ENCODE data around the gene C11orf24. TPM values are rescaled to one million over a fixed set of nuclear protein-coding genes. Genes with fewer than 3 reads are reported as not detected.

The C11orf24 gene
- total RNA-seq, 1 experiment from 2014 or later: 37.8 TPM

GRCh38 chr11:68266121-68266891, 5.5 kb downstream of the C11orf24 start:
- no peak overlapping the region for H3K4me2 ChIP-seq (ENCODE audit: low read length)
- ATAC-seq (no peak), DNase-seq (ENCODE audit: low read depth, low spot score) (no peak)
- H3K27ac ChIP-seq (ENCODE audit: low read depth, low read length): no peak overlapping the region
- TF ChIP-seq ZNF274 (IDR thresholded peaks at IDR 0.05; ENCODE audit: low read depth, low read length) (no peak), JUND (IDR thresholded peaks at IDR 0.05) (no peak), POLR2A (IDR thresholded peaks at IDR 0.05; ENCODE audit: borderline replicate concordance, extremely low read depth, insufficient read depth, insufficient read length) (no peak), SRF (IDR thresholded peaks at IDR 0.05; ENCODE audit: low read depth) (no peak)
- TF ChIP-seq, protein P1, sequence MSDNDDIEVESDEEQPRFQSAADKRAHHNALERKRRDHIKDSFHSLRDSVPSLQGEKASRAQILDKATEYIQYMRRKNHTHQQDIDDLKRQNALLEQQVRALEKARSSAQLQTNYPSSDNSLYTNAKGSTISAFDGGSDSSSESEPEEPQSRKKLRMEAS (IDR thresholded peaks at IDR 0.05): no peak
- no peaks in the 10 kb centered on the region for H3K9me2 ChIP-seq (ENCODE audit: insufficient read depth)
- H3K4me1 ChIP-seq (ENCODE audit: control insufficient read depth in 1 of 2, insufficient read depth in 2 of 2, low read length in 2 of 2): peaks cover 7 to 17% of the 10 kb centered on the region in 2 experiments
- ChIA-PET RAD21 (ENCODE audit: low non-redundant PET in 1 of 2, low total read pairs in 2 of 2, uncharacterized antibody in 2 of 2, unreplicated experiment in 2 of 2) (no interaction called here), CTCF (no interaction called here), POLR2A (interaction anchor here (0.7 kb wide), 1 partner anchor 256 kb away, joined by 3 read pairs; no protein-coding TSS in a partner anchor)
- no peak overlapping the region for H2AFZ ChIP-seq (ENCODE audit: low read depth, low read length, poor library complexity, severe bottlenecking)
- peaks cover 43% of the 10 kb centered on the region for H3K79me2 ChIP-seq (ENCODE audit: insufficient read depth, low read length)
- H3K4me3 ChIP-seq (replicated peaks in 1 of 2; ENCODE audit: low read depth in 1 of 2, low read length in 2 of 2): no peak overlapping the region
- intact Hi-C loops (cut with micrococcal nuclease): no loop called here
- no peak overlapping the region for H3K9ac ChIP-seq (ENCODE audit: low read length)
- H3K27me3 ChIP-seq (ENCODE audit: insufficient read depth, low read length): no peaks in the 10 kb centered on the region
- no TSS peak for BruUV-seq (replicated peaks)
- H3K9me3 ChIP-seq (ENCODE audit: control insufficient read depth in 1 of 2, insufficient read depth in 1 of 2, low read depth in 1 of 2, low read length in 2 of 2): no peaks in the 10 kb centered on the region
- no peaks in the 10 kb centered on the region for H4K20me1 ChIP-seq (ENCODE audit: insufficient read depth)
- peaks cover 23 to 55% of the 10 kb centered on the region in 2 experiments for H3K36me3 ChIP-seq (ENCODE audit: control insufficient read depth in 1 of 2, insufficient read depth in 2 of 2, low read length in 2 of 2)

GRCh38 chr11:68264741-68265540, 6.8 kb downstream of the C11orf24 start:
- Histone ChIP-seq H3K36me3 (ENCODE audit: control insufficient read depth in 1 of 2, insufficient read depth in 2 of 2, low read length in 2 of 2) (peaks cover 23 to 64% of the 10 kb centered on the region in 2 experiments), H3K9me3 (ENCODE audit: control insufficient read depth in 1 of 2, insufficient read depth in 1 of 2, low read depth in 1 of 2, low read length in 2 of 2) (no peaks in the 10 kb centered on the region), H3K4me1 (ENCODE audit: control insufficient read depth in 1 of 2, insufficient read depth in 2 of 2, low read length in 2 of 2) (peaks cover under 1 to 7% of the 10 kb centered on the region in 2 experiments; a peak in 2 of 4 replicates), H3K9ac (ENCODE audit: low read length) (no peak overlapping the region), H3K79me2 (ENCODE audit: insufficient read depth, low read length) (peaks cover 29% of the 10 kb centered on the region), H3K4me2 (ENCODE audit: low read length) (no peak overlapping the region), H3K9me2 (ENCODE audit: insufficient read depth) (no peaks in the 10 kb centered on the region), H3K27me3 (ENCODE audit: insufficient read depth, low read length) (no peaks in the 10 kb centered on the region), H3K4me3 (replicated peaks in 1 of 2; ENCODE audit: low read depth in 1 of 2, low read length in 2 of 2) (no peak overlapping the region), H2AFZ (ENCODE audit: low read depth, low read length, poor library complexity, severe bottlenecking) (no peak overlapping the region), H4K20me1 (ENCODE audit: insufficient read depth) (no peaks in the 10 kb centered on the region), H3K27ac (ENCODE audit: low read depth, low read length) (no peak overlapping the region)
- RAD21 ChIA-PET (ENCODE audit: low non-redundant PET in 1 of 2, low total read pairs in 2 of 2, uncharacterized antibody in 2 of 2, unreplicated experiment in 2 of 2): no interaction called here
- POLR2A ChIA-PET: no interaction called here
- DNase-seq (ENCODE audit: low read depth, low spot score): no peak
- ATAC-seq: no peak
- no TSS peak for BruUV-seq (replicated peaks)
- intact Hi-C loops (cut with micrococcal nuclease): no loop called here
- CTCF ChIA-PET: no interaction called here
- TF ChIP-seq, protein P1 (IDR thresholded peaks at IDR 0.05): no peak
- TF ChIP-seq CBX3 (IDR thresholded peaks at IDR 0.05; ENCODE audit: low read depth): no peak
- TF ChIP-seq POLR2A (IDR thresholded peaks at IDR 0.05; ENCODE audit: borderline replicate concordance, extremely low read depth, insufficient read depth, insufficient read length): no peak
- TF ChIP-seq RAD21 (IDR thresholded peaks at IDR 0.05; ENCODE audit: low read depth): no peak
- TF ChIP-seq JUND (IDR thresholded peaks at IDR 0.05): no peak
- no peak for TF ChIP-seq EZH2 (IDR thresholded peaks at IDR 0.05)
- TF ChIP-seq, protein P2, sequence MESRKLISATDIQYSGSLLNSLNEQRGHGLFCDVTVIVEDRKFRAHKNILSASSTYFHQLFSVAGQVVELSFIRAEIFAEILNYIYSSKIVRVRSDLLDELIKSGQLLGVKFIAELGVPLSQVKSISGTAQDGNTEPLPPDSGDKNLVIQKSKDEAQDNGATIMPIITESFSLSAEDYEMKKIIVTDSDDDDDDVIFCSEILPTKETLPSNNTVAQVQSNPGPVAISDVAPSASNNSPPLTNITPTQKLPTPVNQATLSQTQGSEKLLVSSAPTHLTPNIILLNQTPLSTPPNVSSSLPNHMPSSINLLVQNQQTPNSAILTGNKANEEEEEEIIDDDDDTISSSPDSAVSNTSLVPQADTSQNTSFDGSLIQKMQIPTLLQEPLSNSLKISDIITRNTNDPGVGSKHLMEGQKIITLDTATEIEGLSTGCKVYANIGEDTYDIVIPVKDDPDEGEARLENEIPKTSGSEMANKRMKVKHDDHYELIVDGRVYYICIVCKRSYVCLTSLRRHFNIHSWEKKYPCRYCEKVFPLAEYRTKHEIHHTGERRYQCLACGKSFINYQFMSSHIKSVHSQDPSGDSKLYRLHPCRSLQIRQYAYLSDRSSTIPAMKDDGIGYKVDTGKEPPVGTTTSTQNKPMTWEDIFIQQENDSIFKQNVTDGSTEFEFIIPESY (IDR thresholded peaks at IDR 0.05; ENCODE audit: extremely low read depth, insufficient replicate concordance, low read length): no peak
- no peak for TF ChIP-seq YY1 (IDR thresholded peaks at IDR 0.05; ENCODE audit: extremely low read depth, insufficient replicate concordance, low read depth, low read length)
- TF ChIP-seq EZH2phosphoT487 (IDR thresholded peaks at IDR 0.05; ENCODE audit: borderline replicate concordance): no peak
- no peak for TF ChIP-seq ATF3 (IDR thresholded peaks at IDR 0.05)
